Tibial nerve (tissue), 4 donors: ENCODE measurements around the gene CMSS1.

ENCODE experiments used
- EP300 ChIP-seq, 2 donors: sonication (generic); formaldehyde crosslinking; IDR thresholded peaks; one replicate each; pipeline ENCODE4 v1.6.1; 2017; ENCODE audit warnings: antibody characterized with exemption in 2 of 2, mild to moderate bottlenecking in 1 of 2
- POLR2A ChIP-seq, 2 donors: fragments of 450-650 bp; IDR thresholded peaks; one replicate each; pipeline ENCODE4 v1.6.1; 2017; ENCODE audit warnings: antibody characterized with exemption in 2 of 2, mild to moderate bottlenecking in 2 of 2, moderate library complexity in 2 of 2
- TF ChIP-seq, protein P1 (sequence below), 5 experiments: fragments of 200-600 bp in 3 of 5; fragments of 450-650 bp in 2 of 5; sonication (generic) in 3 of 5; IDR thresholded peaks; one replicate each; pipeline ENCODE4 v1.5.1; 2016 to 2019; ENCODE audit warnings: antibody characterized with exemption in 5 of 5, mild to moderate bottlenecking in 3 of 5, moderate library complexity in 2 of 5

DNA sequence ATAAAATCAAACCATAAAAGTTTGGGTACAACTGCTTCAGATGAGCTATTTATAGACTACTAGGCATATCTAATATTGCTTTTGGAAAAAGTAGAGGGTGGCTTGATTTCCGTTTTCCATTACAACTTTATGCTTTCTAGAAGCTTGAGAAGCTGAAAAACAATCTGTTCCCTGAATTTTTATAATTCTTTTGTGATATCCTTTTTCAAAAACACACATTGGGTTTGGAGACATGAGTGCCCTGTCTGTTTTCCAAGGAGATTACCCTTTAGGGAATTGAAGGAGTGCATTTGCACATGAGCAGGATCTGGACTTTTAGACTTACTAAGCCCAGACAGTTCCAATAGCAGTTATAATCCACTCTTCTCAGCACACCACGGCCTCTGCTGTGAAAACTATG is 346.1 kb downstream of the CMSS1 start:
- TF ChIP-seq, protein P1, sequence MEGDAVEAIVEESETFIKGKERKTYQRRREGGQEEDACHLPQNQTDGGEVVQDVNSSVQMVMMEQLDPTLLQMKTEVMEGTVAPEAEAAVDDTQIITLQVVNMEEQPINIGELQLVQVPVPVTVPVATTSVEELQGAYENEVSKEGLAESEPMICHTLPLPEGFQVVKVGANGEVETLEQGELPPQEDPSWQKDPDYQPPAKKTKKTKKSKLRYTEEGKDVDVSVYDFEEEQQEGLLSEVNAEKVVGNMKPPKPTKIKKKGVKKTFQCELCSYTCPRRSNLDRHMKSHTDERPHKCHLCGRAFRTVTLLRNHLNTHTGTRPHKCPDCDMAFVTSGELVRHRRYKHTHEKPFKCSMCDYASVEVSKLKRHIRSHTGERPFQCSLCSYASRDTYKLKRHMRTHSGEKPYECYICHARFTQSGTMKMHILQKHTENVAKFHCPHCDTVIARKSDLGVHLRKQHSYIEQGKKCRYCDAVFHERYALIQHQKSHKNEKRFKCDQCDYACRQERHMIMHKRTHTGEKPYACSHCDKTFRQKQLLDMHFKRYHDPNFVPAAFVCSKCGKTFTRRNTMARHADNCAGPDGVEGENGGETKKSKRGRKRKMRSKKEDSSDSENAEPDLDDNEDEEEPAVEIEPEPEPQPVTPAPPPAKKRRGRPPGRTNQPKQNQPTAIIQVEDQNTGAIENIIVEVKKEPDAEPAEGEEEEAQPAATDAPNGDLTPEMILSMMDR (IDR thresholded peaks at IDR 0.05), result peak in 1 of 5 experiments; percentile 11
- TF ChIP-seq POLR2A (IDR thresholded peaks at IDR 0.05), result no peak
- peak; percentile 59 to 67 for TF ChIP-seq EP300 (IDR thresholded peaks at IDR 0.05)
